GM12873 (cell line): ENCODE measurements around the gene TAGLN.

Experiments used
- TF ChIP-seq, protein P1 (sequence below): IDR thresholded peaks from 2 replicates; pipeline ENCODE4 v1.5.1; 2012; ENCODE audit warnings: low read depth, mild to moderate bottlenecking, moderate library complexity, low read length, control low read depth; ENCODE audit not compliant: insufficient read depth; ENCODE audit errors: missing control alignments

TAGLN gene

DNA sequence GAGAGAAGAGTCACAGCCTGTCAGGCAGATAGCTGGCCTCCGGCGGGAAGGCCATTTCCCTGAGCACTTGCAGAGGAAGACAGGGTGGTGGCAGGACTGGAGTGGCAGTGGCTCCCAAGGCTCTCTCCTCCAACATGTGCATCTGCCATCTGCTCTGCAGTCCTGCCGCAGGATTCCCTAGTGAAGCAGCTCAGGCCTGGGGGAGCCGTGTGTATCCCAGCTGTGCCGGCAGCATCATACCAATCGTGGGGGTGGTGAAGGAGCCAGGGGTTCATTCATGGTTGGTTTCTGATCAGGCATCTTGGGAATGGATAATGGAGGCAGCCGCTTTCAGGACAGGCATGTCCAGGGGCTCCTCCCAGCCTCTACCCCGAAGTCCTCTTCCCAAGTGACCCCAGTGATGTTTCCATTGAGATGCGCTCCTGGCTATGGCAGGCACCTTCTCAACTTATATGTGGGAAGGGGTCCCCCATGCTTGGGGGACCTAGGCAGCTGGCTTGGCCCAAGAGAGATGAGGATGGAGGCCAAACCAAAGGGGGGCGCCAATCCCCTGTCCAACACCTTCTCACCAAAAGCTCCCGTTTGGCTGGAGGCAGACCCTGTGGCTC is 6.1 kb downstream of the TAGLN start:
- TF ChIP-seq, protein P1, sequence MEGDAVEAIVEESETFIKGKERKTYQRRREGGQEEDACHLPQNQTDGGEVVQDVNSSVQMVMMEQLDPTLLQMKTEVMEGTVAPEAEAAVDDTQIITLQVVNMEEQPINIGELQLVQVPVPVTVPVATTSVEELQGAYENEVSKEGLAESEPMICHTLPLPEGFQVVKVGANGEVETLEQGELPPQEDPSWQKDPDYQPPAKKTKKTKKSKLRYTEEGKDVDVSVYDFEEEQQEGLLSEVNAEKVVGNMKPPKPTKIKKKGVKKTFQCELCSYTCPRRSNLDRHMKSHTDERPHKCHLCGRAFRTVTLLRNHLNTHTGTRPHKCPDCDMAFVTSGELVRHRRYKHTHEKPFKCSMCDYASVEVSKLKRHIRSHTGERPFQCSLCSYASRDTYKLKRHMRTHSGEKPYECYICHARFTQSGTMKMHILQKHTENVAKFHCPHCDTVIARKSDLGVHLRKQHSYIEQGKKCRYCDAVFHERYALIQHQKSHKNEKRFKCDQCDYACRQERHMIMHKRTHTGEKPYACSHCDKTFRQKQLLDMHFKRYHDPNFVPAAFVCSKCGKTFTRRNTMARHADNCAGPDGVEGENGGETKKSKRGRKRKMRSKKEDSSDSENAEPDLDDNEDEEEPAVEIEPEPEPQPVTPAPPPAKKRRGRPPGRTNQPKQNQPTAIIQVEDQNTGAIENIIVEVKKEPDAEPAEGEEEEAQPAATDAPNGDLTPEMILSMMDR = no peak

DNA sequence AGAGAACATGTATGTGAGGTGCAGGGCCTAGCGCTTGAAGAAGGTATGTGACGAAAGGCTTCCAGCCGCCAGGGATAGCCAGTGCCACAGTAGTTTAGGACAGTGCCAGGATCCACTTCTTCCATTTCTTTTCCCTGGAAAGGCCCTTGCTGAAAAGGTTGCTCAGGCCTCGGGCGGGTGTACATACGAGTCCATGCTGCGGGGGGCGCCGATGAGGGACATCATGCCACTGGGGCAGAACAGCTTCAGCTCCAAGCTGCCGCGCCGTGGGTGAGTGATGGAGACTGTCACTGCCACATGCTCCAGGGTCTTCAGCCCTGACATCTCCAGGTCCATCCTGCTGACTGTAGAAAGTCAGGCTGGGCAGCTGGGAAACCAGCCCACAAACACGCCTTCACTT is 9.5 kb downstream of the TAGLN start:
- TF ChIP-seq, protein P1 = peak; percentile 4

DNA sequence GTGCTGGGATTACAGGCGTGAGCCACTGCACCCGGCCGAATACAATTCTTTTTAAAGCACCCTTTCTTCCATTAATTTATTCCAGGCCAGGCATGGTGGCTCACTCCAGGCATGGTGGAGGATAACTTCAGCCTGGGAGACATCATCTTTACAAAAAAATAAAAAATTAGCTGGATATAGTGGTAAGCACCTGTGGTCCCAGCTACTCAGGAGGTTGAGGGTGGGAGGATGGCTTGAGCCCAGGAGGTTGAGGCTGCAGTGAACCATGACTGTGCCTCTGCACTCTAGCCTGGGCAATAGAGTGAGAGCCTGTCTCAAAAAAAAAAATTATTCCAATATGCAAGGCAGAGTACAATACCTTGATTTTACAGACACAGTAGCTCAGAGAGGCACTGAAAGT is 11.4 kb downstream of the TAGLN start:
- TF ChIP-seq, protein P1 = no peak

DNA sequence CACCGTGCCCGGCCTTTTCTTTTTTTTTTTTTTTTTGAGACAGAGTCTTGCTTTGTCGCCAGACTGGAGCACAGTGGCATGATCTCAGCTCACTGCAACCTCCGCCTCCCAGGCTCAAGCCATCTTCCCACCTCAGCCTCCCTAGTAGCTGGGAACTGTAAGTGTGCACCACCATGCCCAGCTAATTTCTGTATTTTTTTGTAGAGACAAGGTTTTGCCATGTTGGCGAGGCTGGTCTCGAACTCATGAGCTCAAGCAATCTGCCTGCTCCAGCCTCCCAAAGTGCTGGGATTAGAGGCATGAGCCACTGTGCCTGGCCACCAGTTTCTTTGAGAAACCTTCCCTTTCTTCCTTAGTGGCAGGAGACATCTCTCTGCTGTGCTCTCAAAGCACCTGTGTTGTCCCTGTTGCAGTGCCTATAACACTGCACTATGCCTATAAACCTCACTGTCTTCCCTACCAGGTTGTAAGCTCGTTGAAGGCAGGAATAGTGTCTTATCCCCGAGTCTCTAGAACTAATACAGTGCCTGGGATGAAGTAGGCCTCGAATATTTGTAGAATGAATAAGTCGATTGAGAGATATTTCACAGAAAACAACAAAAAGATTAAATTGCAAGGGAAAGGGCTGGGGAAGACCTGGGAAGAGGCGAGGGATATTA is 13.7 kb downstream of the TAGLN start:
- TF ChIP-seq, protein P1 = no peak

DNA sequence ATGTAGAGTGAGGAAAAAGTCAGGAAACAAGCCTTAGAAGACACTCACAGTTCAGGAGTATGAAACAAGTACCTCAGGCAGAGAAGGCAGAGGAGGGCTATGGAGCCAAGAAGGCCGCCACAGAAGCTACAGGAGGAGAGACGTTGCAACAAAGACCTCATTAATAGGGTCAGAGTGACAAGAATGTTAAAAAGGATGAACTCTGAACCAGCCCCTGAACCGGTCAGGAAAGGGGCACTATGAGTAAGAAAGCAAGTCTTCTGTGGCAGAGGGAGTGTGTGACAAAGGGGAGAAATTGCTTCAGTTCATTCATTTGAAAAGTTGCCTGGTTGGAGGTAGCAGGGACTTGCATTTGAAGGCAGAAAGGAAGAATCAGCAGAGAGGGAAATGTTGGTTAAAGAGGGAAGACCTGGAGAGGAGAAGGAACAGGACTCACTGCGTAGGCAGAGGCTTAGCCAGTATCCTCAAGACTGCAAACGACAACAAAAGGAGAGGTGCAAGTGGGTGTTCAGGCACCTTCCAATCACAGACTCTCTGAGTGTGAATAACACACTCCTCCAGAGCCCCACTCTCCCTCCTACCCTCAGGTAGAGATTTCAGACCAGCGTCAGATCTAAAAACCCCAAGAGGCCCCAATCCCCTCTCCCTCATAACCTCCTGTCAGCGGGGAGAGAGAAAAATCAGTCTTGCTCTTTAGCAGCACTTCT is 15.4 kb downstream of the TAGLN start:
- TF ChIP-seq, protein P1 = no peak

- TF ChIP-seq, protein P1 = no peak
Measured at GRCh38 chr11:117217141-117218084, 18.2 kb downstream of the TAGLN start.
